CD4-positive, alpha-beta memory T cell (primary cell): ENCODE measurements around the gene TCAP. TPM values are rescaled to one million over a fixed set of nuclear protein-coding genes. Genes with fewer than 3 reads are reported as not detected.
"Not testable (repeated sequence)": the region's sequence is repeated elsewhere in the genome, so short reads cannot be mapped to it uniquely, and the experiment has no call there.

Experiments used
- CTCF ChIA-PET: fragments of 350-600 bp; sonication (Branson Sonifier 250); formaldehyde crosslinking; loops from one replicate; lab custom pipeline; 2021; ENCODE audit warnings: inconsistent platforms; ENCODE audit not compliant: partially characterized antibody; lab: Charles Lee
- POLR2A ChIA-PET: fragments of 350-600 bp; sonication (Branson Sonifier 250); formaldehyde crosslinking; loops from one replicate; lab custom pipeline; 2021; ENCODE audit not compliant: partially characterized antibody; lab: Charles Lee
- DNase-seq, 5 donors: peaks; one replicate each; pipeline versions ENCODE4 v3.0.0 to v3.0.0-alpha.2; 2020 to 2022; ENCODE audit warnings: mixed read lengths in 1 of 5
- H3K27ac ChIP-seq: one replicate; pipeline ENCODE4 v1.7.0; 2013; ENCODE audit warnings: low read depth, low read length
- H3K27me3 ChIP-seq: 2 replicates; pipeline ENCODE4 v1.7.0; 2013; ENCODE audit warnings: mild to moderate bottlenecking, low read length, moderate library complexity; ENCODE audit not compliant: insufficient read depth
- H3K36me3 ChIP-seq: 2 replicates; pipeline ENCODE4 v1.7.0; 2013; ENCODE audit warnings: mild to moderate bottlenecking, low read length, moderate library complexity; ENCODE audit not compliant: insufficient read depth
- H3K4me1 ChIP-seq: 2 replicates; pipeline ENCODE4 v1.7.0; 2013; ENCODE audit warnings: mild to moderate bottlenecking, low read length, moderate library complexity; ENCODE audit not compliant: insufficient read depth
- H3K4me3 ChIP-seq, 2 donors: one replicate each; pipeline ENCODE4 v1.7.0; 2013; ENCODE audit warnings: low read length in 2 of 2, mild to moderate bottlenecking in 1 of 2
- H3K9me3 ChIP-seq, 2 donors: one replicate each; pipeline ENCODE4 v1.7.0; 2013; ENCODE audit warnings: low read length in 2 of 2, control low read depth in 1 of 2; ENCODE audit not compliant: control insufficient read depth in 1 of 2
- H3K27ac Mint-ChIP-seq, 7 donors: one replicate each; pipeline ENCODE4 v1.8.0; 2020 to 2021; ENCODE audit warnings: mixed read lengths in 7 of 7, mild to moderate bottlenecking in 6 of 7, inconsistent platforms in 3 of 7, moderate library complexity in 3 of 7
- H3K27me3 Mint-ChIP-seq, 2 donors: one replicate each; pipeline ENCODE4 v1.8.0; 2020 to 2021; ENCODE audit warnings: mixed read lengths in 2 of 2
- H3K36me3 Mint-ChIP-seq, 2 donors: one replicate each; pipeline ENCODE4 v1.8.0; 2020 to 2021; ENCODE audit warnings: mixed read lengths in 2 of 2, inconsistent platforms in 1 of 2, mild to moderate bottlenecking in 1 of 2
- H3K4me1 Mint-ChIP-seq, 4 donors: one replicate each; pipeline ENCODE4 v1.8.0; 2020 to 2021; ENCODE audit warnings: mixed read lengths in 4 of 4, mild to moderate bottlenecking in 1 of 4
- H3K4me3 Mint-ChIP-seq, 8 donors: one replicate each; pipeline ENCODE4 v1.8.0; 2020 to 2021; ENCODE audit warnings: mixed read lengths in 8 of 8, mild to moderate bottlenecking in 7 of 8, moderate library complexity in 6 of 8, inconsistent platforms in 3 of 8
- H3K9me3 Mint-ChIP-seq, 8 donors: one replicate each; pipeline ENCODE4 v1.8.0; 2020 to 2021; ENCODE audit warnings: mixed read lengths in 8 of 8, mild to moderate bottlenecking in 5 of 8, inconsistent platforms in 3 of 8, moderate library complexity in 1 of 8
- intact Hi-C: fragments of 100-400 bp; cut with micrococcal nuclease; formaldehyde crosslinking; loops from one replicate; pipeline ENCODE4 v1.15.1; 2023
- polyA plus RNA-seq, 2 donors: library from polyadenylated mRNA; unstranded; fragments of 300-500 nt; fragmentation: Illumina TruSeq; gene quantifications; one replicate each; pipeline ENCODE4 v1.2.3, GENCODE V29; 2021
- total RNA-seq, 2 experiments: library from RNA; stranded (reverse); gene quantifications; one replicate each; pipeline ENCODE4 v1.2.3, GENCODE V29; 2021

Gene TCAP
- total and polyA plus RNA-seq, 4 experiments from 2014 or later, result 0.14 to 6.3 (median 5.9) TPM; not detected in 1

DNA sequence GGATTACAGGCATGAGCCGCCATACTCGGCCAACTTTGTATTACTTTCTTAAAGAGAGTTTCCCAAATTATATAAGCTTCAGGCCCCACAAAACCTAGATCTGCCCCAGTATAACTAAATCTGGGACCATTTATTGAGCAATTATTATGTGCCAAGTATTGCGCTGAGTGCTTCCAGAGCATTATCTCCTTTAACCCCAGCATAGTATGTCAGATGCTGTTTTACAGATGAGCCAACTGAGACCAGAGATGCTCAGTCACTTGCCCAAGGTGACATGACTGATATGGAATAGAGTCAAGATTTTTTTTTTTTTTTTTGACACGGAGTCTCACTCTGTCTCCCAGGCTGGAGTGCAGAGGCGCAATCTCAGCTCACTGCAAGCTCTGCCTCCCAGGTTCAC, 32.8 kb downstream of the TCAP start:
- Histone ChIP-seq H3K9me3 (no peaks in the 10 kb centered on the region), H3K27ac (no peak overlapping the region), H3K27me3 (peaks cover 3% of the 10 kb centered on the region), H3K4me3 (no peak overlapping the region), H3K4me1 (no peaks in the 10 kb centered on the region), H3K36me3 (no peaks in the 10 kb centered on the region)
- Mint-ChIP-seq H3K27me3 (peaks cover 25 to 31% of the 10 kb centered on the region in 2 donors), H3K36me3 (peaks cover 2 to 4% of the 10 kb centered on the region in 2 donors), H3K4me1 (peaks cover 4 to 21% (median 5%) of the 10 kb centered on the region in 4 donors), H3K27ac (peak overlapping the region in 1 of 7 donors; percentile 53), H3K9me3 (no peaks in the 10 kb centered on the region), H3K4me3 (no peak overlapping the region)
- ChIA-PET POLR2A (interaction anchor here (1.2 kb wide), 1 partner anchor 74 kb away, joined by 4 read pairs; no protein-coding TSS in a partner anchor), CTCF (no interaction called here)
- intact Hi-C loops, result no loop called here
- DNase-seq, result no peak

DNA sequence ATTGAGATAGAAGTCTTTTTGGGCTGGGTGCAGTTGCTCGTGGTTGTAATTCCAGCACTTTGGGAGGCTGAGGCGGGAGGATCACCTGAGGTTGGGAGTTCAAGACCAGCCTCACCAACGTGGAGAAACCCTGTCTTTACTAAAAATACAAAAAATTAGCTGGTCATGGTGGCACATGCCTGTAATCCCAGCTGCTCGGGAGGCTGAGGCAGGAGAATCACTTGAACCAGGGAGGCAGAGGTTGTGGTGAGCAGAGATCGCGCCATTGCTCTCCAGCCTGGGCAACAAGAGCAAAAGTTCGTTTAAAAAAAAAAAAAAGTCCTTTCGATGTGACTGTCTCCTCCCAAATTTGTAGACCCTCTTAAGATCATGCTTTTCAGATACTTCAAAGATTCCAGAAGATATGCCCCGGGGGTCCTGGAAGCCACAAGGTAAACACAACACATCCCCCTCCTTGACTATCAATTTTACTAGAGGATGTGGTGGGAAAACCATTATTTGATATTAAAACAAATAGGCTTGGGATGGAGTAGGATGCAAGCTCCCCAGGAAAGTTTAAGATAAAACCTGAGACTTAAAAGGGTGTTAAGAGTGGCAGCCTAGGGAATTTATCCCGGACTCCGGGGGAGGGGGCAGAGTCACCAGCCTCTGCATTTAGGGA, 34.1 kb downstream of the TCAP start:
- H3K4me1 ChIP-seq, H3K9me3 Mint-ChIP-seq, H3K27me3 ChIP-seq, H3K9me3 ChIP-seq, H3K27ac ChIP-seq, H3K36me3 ChIP-seq, intact Hi-C loops, DNase-seq, H3K36me3 Mint-ChIP-seq, H3K4me3 ChIP-seq: not testable (repeated sequence)
- H3K4me3 Mint-ChIP-seq, result peak overlapping the region in 6 of 8 donors; percentile 36 to 76 (median 42)
- peaks cover 25 to 31% of the 10 kb centered on the region in 2 donors for H3K27me3 Mint-ChIP-seq
- CTCF ChIA-PET, result interaction anchor here (1.0 kb wide), 1 partner anchor 29 kb away, joined by 3 read pairs; no protein-coding TSS in a partner anchor
- POLR2A ChIA-PET, result interaction anchor here (1.2 kb wide), 2 partner anchors 11 to 76 kb away, joined by 4 to 5 read pairs; partner anchors contain the start of gene PGAP3
- H3K27ac Mint-ChIP-seq, result peak overlapping the region in 1 of 7 donors; percentile 76
- H3K4me1 Mint-ChIP-seq, result peaks cover 4 to 24% (median 7%) of the 10 kb centered on the region in 4 donors

DNA sequence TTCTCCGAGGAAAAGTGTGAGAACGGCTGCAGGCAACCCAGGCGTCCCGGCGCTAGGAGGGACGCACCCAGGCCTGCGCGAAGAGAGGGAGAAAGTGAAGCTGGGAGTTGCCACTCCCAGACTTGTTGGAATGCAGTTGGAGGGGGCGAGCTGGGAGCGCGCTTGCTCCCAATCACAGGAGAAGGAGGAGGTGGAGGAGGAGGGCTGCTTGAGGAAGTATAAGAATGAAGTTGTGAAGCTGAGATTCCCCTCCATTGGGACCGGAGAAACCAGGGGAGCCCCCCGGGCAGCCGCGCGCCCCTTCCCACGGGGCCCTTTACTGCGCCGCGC, 34.6 kb downstream of the TCAP start, which contains the start of gene ERBB2:
Gene ERBB2, plus strand, starts transcription at position 247 of the 330 bp plus-strand sequence. CDS start 175 bp downstream, outside the sequence.
- CTCF ChIA-PET, result interaction anchor here (1.0 kb wide), 1 partner anchor 29 kb away, joined by 3 read pairs; no protein-coding TSS in a partner anchor
- H3K4me3 ChIP-seq, result no peak within 1 kb of the TSS
- peak within 1 kb of the TSS in 6 of 8 donors; percentile 36 to 76 (median 42) for H3K4me3 Mint-ChIP-seq

DNA sequence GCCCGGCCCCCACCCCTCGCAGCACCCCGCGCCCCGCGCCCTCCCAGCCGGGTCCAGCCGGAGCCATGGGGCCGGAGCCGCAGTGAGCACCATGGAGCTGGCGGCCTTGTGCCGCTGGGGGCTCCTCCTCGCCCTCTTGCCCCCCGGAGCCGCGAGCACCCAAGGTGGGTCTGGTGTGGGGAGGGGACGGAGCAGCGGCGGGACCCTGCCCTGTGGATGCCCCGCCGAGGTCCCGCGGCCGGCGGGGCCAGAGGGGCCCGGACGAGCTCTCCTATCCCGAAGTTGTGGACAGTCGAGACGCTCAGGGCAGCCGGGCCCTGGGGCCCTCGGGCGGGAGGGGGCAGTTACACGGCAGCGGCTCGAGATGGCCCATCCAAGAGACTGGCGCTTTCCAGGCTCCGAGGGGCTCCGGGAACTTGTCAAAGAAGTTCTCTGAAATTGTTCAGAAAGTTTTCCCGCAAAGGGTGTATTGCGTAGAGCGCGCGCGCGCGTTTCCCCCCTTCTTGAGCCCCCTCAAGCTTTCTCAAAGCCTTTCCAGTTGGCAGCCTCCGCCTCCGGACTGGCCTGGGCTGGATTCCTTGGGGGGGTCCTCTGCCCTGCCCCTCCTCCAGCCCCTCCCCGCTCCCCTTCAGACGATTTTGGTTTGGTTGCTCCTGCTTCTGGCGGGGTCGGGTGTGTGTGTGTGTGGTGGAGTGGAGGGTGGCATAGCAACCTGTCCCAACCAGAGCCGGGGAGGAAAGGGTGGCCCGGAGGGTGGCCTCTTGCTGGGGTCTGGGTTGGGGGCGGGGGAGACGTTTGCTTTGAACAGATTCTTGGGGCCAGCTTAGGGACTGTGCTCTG, 35.2 kb downstream of the TCAP start:
- Histone ChIP-seq H3K36me3 (no peaks in the 10 kb centered on the region), H3K4me3 (no peak overlapping the region), H3K4me1 (no peaks in the 10 kb centered on the region), H3K9me3 (no peaks in the 10 kb centered on the region), H3K27me3 (peaks cover 3% of the 10 kb centered on the region), H3K27ac (no peak overlapping the region)
- H3K27me3 Mint-ChIP-seq, result peaks cover 25 to 31% of the 10 kb centered on the region in 2 donors
- H3K27ac Mint-ChIP-seq, result no peak overlapping the region
- no peaks in the 10 kb centered on the region for H3K9me3 Mint-ChIP-seq
- intact Hi-C loops, result no loop called here
- H3K4me1 Mint-ChIP-seq, result peaks cover 4 to 30% (median 7%) of the 10 kb centered on the region in 4 donors
- CTCF ChIA-PET, result no interaction called here
- no peak for DNase-seq
- POLR2A ChIA-PET, result interaction anchor here (0.6 to 1.4 kb wide), 4 partner anchors 12 to 59 kb away, joined by 3 to 5 read pairs (median 3); partner anchors contain the start of gene PGAP3
- no peaks in the 10 kb centered on the region for H3K36me3 Mint-ChIP-seq
- H3K4me3 Mint-ChIP-seq, result peak overlapping the region in 1 of 8 donors; percentile 4

More for the DNA sequence above, 34.6 kb downstream of the TCAP start, which contains the start of gene ERBB2:
- H3K27me3 Mint-ChIP-seq, result peaks cover 25 to 31% of the 10 kb centered on the region in 2 donors
- Histone ChIP-seq H3K27me3 (peaks cover 3% of the 10 kb centered on the region), H3K4me1 (no peaks in the 10 kb centered on the region), H3K27ac (no peak within 1 kb of the TSS), H3K9me3 (no peaks in the 10 kb centered on the region), H3K36me3 (no peaks in the 10 kb centered on the region)
- POLR2A ChIA-PET, result interaction anchor here (0.6 to 1.4 kb wide), 3 partner anchors 12 to 24 kb away, joined by 3 to 5 read pairs (median 3); partner anchors contain the start of gene PGAP3
- no peaks in the 10 kb centered on the region for H3K9me3 Mint-ChIP-seq
- intact Hi-C loops, result no loop called here
- peaks cover 0 to 2% of the 10 kb centered on the region in 2 donors for H3K36me3 Mint-ChIP-seq
- peak within 1 kb of the TSS in 1 of 7 donors; percentile 76 for H3K27ac Mint-ChIP-seq
- DNase-seq, result no peak
- peaks cover 4 to 29% (median 7%) of the 10 kb centered on the region in 4 donors for H3K4me1 Mint-ChIP-seq

DNA sequence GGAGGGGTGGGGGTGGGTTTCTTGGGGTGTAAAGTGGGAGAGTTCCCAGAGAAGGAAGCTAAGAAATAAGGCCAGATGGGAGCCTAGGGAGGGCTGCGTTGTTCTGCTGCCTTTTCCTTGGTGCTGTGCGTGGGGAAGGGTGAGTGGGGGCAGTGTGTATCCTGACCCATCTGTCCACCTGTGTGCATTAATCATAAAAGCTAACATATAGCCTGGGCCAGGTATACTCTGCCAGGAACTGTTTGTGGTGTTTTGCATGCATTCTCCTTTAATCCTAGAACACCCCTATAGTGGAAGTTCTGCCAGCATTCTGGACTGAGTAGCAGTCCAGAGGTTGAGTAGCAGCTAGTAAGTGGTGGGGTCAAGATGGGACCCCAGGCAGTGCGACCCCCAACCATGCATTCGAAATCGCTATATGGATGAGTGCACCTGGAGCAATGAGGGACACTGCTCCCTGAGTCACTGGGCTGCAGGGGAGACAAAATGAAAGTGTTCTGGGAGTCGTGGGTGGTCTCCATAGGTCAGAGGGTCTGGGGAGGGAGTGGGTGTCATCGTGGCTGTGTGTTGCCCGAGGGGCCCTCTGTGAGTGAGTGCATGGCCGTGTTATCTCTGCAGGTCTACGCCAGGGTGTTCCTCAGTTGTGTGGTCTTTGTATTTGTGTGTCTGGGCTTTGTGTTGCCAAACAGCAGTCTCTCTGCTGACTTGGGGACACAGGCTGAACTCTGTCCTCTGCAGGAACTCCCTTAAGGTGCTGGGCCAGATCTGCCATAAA, 36.0 kb downstream of the TCAP start:
- POLR2A ChIA-PET, result interaction anchor here (0.7 to 1.4 kb wide), 3 partner anchors 13 to 29 kb away, joined by 3 read pairs; partner anchors contain the start of gene MIEN1
- peak overlapping the region in 3 of 8 donors; percentile 4 to 25 (median 24) for H3K4me3 Mint-ChIP-seq
- DNase-seq, result no peak
- H3K27me3 ChIP-seq, result peaks cover 3% of the 10 kb centered on the region
- no peaks in the 10 kb centered on the region for H3K4me1 ChIP-seq
- no peak overlapping the region for H3K4me3 ChIP-seq
- intact Hi-C loops, result no loop called here
- H3K27me3 Mint-ChIP-seq, result peaks cover 25 to 31% of the 10 kb centered on the region in 2 donors
- no peak overlapping the region for H3K27ac Mint-ChIP-seq
- H3K36me3 ChIP-seq, result no peaks in the 10 kb centered on the region
- H3K9me3 Mint-ChIP-seq, result no peaks in the 10 kb centered on the region
- H3K9me3 ChIP-seq, result no peaks in the 10 kb centered on the region
- peaks cover 4 to 30% (median 7%) of the 10 kb centered on the region in 4 donors for H3K4me1 Mint-ChIP-seq
- H3K36me3 Mint-ChIP-seq, result no peaks in the 10 kb centered on the region
- CTCF ChIA-PET, result no interaction called here
- no peak overlapping the region for H3K27ac ChIP-seq

DNA sequence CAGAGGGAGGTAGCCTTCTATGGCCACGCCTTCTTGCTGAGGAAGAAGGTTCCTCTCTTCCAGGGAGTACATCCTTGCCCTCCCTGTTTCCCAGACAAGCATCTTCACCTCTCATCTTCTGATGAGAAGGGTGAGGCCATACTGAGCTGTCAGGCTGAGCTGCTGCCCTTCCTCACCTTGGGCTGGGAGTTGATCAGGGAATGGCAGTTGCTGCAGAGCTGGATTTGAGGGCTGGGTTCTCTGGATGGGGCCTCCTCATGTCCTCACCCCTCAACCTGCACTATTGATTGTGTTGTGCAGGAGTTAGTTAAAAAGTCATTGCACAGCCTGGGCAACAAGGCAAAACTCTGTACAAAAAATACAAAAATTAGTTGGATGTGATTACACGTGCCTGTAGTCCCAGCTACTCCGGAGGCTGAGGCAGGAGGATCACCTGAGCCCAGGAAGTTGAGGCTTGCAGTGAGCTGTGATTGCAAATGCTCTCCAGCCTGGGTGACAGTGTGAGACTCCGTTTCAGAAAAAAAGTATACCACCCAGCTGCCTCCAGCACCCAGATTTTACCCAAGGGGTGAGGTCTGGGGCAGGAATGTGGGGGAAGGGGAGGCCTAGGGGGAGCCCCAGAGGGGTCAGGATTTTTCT, 36.8 kb downstream of the TCAP start:
- Mint-ChIP-seq H3K4me1 (peaks cover 7 to 37% (median 13%) of the 10 kb centered on the region in 4 donors), H3K27ac (no peak overlapping the region), H3K9me3 (no peaks in the 10 kb centered on the region), H3K4me3 (no peak overlapping the region), H3K36me3 (no peaks in the 10 kb centered on the region), H3K27me3 (peaks cover 25 to 31% of the 10 kb centered on the region in 2 donors)
- peaks cover 6% of the 10 kb centered on the region for H3K4me1 ChIP-seq
- H3K9me3 ChIP-seq, result no peaks in the 10 kb centered on the region
- ChIA-PET POLR2A (interaction anchor here (0.7 kb wide), 2 partner anchors 13 to 28 kb away, joined by 3 read pairs; partner anchors contain the start of gene MIEN1), CTCF (no interaction called here)
- peaks cover 3% of the 10 kb centered on the region for H3K27me3 ChIP-seq
- DNase-seq, result no peak
- no peak overlapping the region for H3K27ac ChIP-seq
- intact Hi-C loops, result no loop called here
- no peaks in the 10 kb centered on the region for H3K36me3 ChIP-seq
- H3K4me3 ChIP-seq, result no peak overlapping the region
